ENCODE data around the gene TMEM53. TPM values are rescaled to one million over a fixed set of nuclear protein-coding genes. Genes with fewer than 3 reads are reported as not detected.
"Not testable (repeated sequence)": the region's sequence is repeated elsewhere in the genome, so short reads cannot be mapped to it uniquely, and the experiment has no call there.

Gene TMEM53
- total RNA-seq, 1 donor from 2014 or later = 3.8 TPM

- no peak for DNase-seq (ENCODE audit: low read depth in 2 of 2)
These were observed 1.2 kb downstream of the TMEM53 start for GRCh38 chr1:44672961-44673674.

GRCh38 chr1:44672254-44672955 is 1.9 kb downstream of the TMEM53 start:
- DNase-seq (ENCODE audit: low read depth in 2 of 2) = peak; percentile 66 to 84

- no peak for DNase-seq (ENCODE audit: low read depth in 2 of 2)
These were observed 3.3 kb downstream of the TMEM53 start for GRCh38 chr1:44670751-44671640.

- DNase-seq (ENCODE audit: low read depth in 2 of 2) = not testable (repeated sequence)
These were observed 7.6 kb downstream of the TMEM53 start for GRCh38 chr1:44666719-44667118.

- no peak for DNase-seq (ENCODE audit: low read depth in 2 of 2)
These were observed 9.4 kb downstream of the TMEM53 start for GRCh38 chr1:44664730-44665370.

- no peak for DNase-seq (ENCODE audit: low read depth in 2 of 2)
These were observed 10.9 kb downstream of the TMEM53 start for GRCh38 chr1:44663417-44663816.

GRCh38 chr1:44662683-44663030 is 11.6 kb downstream of the TMEM53 start:
- DNase-seq (ENCODE audit: low read depth in 2 of 2) = no peak

- peak in 1 of 2 donors; percentile 43 for DNase-seq (ENCODE audit: low read depth in 2 of 2)
These were observed 12.2 kb downstream of the TMEM53 start for GRCh38 chr1:44661781-44662682.

- DNase-seq (ENCODE audit: low read depth in 2 of 2) = peak in 1 of 2 donors; percentile 46
These were observed 14.1 kb downstream of the TMEM53 start for GRCh38 chr1:44660176-44660575.

- DNase-seq (ENCODE audit: low read depth in 2 of 2) = no peak
These were observed 14.7 kb downstream of the TMEM53 start for GRCh38 chr1:44659566-44659965.

GRCh38 chr1:44655609-44656008 is 18.7 kb downstream of the TMEM53 start:
- DNase-seq (ENCODE audit: low read depth in 2 of 2) = peak; percentile 12 to 57

- no peak for DNase-seq (ENCODE audit: low read depth in 2 of 2)
These were observed 19.6 kb downstream of the TMEM53 start for GRCh38 chr1:44654621-44655187.

- DNase-seq (ENCODE audit: low read depth in 2 of 2) = no peak
These were observed 20.9 kb downstream of the TMEM53 start for GRCh38 chr1:44653107-44653964.

GRCh38 chr1:44652445-44653106 is 21.7 kb downstream of the TMEM53 start:
- DNase-seq (ENCODE audit: low read depth in 2 of 2) = peak; percentile 68 to 80

- no peak for DNase-seq (ENCODE audit: low read depth in 2 of 2)
These were observed 23.2 kb downstream of the TMEM53 start for GRCh38 chr1:44651069-44651468.

GRCh38 chr1:44650159-44650831 is 24.0 kb downstream of the TMEM53 start:
- no peak for DNase-seq (ENCODE audit: low read depth in 2 of 2)

- no peak for DNase-seq (ENCODE audit: low read depth in 2 of 2)
These were observed 24.5 kb downstream of the TMEM53 start for GRCh38 chr1:44649788-44650158.
